Activated naive CD8-positive, alpha-beta T cell treated with anti-CD3 and anti-CD28 coated beads, Interleukin-2, amount 50 U/mL, for 24 hours (primary cell): ENCODE results near the gene FILIP1.
"Not testable (repeated sequence)": the region's sequence is repeated elsewhere in the genome, so short reads cannot be mapped to it uniquely, and the experiment has no call there.

Experiments used
- ATAC-seq: fragments of 150-1000 bp; cut with Tn5 transposase; one replicate; pipeline ENCODE4 v1.10.0; 2021
- DNase-seq: peaks from one replicate; pipeline ENCODE4 v3.0.0; 2021
- H3K27ac Mint-ChIP-seq: one replicate; pipeline ENCODE4 v1.8.0; 2021; ENCODE audit warnings: mild to moderate bottlenecking, mixed read lengths
- H3K27me3 Mint-ChIP-seq: one replicate; pipeline ENCODE4 v1.8.0; 2021; ENCODE audit warnings: mixed read lengths
- H3K36me3 Mint-ChIP-seq: one replicate; pipeline ENCODE4 v1.8.0; 2021; ENCODE audit warnings: low read depth, mixed read lengths
- H3K4me1 Mint-ChIP-seq: one replicate; pipeline ENCODE4 v1.8.0; 2021; ENCODE audit warnings: mixed read lengths
- H3K4me3 Mint-ChIP-seq: one replicate; pipeline ENCODE4 v1.8.0; 2021; ENCODE audit warnings: mild to moderate bottlenecking, moderate library complexity, mixed read lengths
- H3K9me3 Mint-ChIP-seq: one replicate; pipeline ENCODE4 v1.8.0; 2021; ENCODE audit warnings: mixed read lengths

FILIP1 gene

DNA sequence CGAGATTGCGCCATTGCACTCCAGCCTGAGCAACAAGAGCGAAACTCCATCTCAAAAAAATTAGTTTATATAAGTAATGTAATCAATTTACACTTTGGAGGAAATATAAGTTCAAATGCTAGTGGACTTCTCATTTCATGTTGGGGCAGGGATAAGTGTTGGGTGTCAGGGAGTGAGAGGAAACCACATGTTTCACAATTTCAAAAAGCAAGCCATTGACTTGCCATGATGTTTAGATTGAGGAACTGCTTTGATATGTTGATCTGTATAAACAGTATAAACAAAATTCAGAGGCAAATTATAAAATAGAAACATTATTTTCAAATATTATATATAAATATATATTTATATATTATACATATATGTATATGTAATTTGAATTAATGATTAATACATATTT, 42.7 kb downstream of the FILIP1 start:
- DNase-seq, result no peak
- Mint-ChIP-seq H3K4me3 (no peak overlapping the region), H3K27ac (no peak overlapping the region), H3K4me1 (no peaks in the 10 kb centered on the region), H3K36me3 (no peaks in the 10 kb centered on the region), H3K9me3 (peaks cover 5% of the 10 kb centered on the region), H3K27me3 (peaks cover 5% of the 10 kb centered on the region)
- no peak for ATAC-seq

DNA sequence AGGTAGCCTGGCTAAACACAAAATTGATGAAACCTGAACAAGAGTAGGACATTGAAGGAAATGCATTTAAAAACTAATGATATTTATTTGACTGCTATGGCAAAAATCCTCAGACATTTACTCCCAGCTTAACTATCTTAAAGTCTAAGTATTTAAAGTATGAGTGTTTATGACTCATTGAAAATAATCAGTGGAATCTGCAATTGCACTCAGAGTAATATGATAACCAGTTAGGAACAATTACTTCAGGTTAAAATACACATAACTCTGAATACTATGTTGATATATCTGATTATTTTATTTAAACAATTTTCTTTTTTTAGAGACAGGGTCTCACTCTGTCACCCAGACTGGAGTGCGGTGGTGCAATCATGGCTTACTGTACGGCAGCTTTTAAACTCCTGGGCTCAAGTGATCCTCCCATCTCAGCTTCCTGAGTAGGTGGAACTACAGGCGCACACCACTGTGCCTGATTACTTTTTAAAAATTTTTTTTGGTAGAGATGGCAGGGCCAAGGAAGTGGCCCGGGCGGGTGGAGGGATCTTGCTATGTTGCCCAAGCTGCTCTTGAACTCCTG, 43.9 kb downstream of the FILIP1 start:
- DNase-seq (no peak), ATAC-seq (no peak)
- Mint-ChIP-seq H3K4me1 (no peaks in the 10 kb centered on the region), H3K27me3 (peaks cover 12% of the 10 kb centered on the region), H3K4me3 (no peak overlapping the region), H3K9me3 (peaks cover 5% of the 10 kb centered on the region), H3K27ac (no peak overlapping the region), H3K36me3 (no peaks in the 10 kb centered on the region)

DNA sequence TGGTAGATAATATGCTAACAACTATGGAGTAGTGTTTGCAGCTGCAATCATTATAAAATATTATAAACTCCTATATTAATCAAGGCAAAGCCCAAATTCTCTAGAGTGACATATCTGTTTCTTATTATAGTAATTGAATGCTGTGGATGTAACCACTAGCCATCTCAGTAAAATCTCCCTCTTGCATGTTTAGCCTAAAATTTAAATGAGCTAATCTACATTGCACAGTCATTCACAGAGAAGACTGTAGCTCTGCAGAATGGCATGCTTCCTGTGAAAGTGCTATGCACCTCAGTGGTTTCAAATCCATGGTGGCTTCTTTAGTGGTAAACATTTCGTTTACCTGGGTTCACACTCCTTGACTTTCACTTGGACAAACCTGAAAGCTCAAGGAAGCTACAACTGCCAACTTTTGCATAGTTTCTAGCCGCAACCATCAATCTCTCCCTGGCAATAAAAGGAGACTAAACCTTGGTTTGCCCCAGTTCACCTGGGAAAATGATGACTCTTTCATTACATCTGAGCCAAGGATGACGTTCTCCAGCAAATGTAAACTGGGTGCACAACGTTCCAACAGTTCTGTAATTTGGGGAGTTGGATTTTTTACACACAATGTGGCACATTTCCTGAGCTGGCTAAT, 47.2 kb downstream of the FILIP1 start:
- ATAC-seq, result no peak
- H3K9me3 Mint-ChIP-seq, result no peaks in the 10 kb centered on the region

DNA sequence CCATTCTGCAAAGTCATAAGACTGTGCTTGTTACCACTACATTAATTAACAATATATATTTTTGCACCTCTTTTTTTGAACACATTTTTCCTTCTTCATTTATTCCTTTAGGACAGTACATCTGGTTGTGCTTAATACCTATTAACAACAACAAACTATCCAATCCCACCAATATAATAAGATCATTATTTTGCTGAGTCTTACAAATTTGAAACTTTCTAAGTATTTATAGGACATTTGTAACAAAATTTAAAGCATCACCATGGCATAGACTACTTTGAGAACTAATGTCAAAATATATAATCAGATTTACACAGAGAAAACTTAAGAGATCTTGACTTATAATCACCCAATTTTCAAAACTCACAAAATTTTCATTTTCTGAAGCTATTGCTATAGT, 47.9 kb downstream of the FILIP1 start:
- H3K27me3 Mint-ChIP-seq, result peaks cover 12% of the 10 kb centered on the region
- H3K9me3 Mint-ChIP-seq, result no peaks in the 10 kb centered on the region
- no peaks in the 10 kb centered on the region for H3K36me3 Mint-ChIP-seq
- H3K27ac Mint-ChIP-seq, result no peak overlapping the region
- H3K4me1 Mint-ChIP-seq, result no peaks in the 10 kb centered on the region
- H3K4me3 Mint-ChIP-seq, result no peak overlapping the region
- DNase-seq, result no peak
- no peak for ATAC-seq

More for the DNA sequence above, 47.2 kb downstream of the FILIP1 start:
- peaks cover 12% of the 10 kb centered on the region for H3K27me3 Mint-ChIP-seq
- no peaks in the 10 kb centered on the region for H3K4me1 Mint-ChIP-seq
- no peak for DNase-seq
- no peak overlapping the region for H3K4me3 Mint-ChIP-seq
- H3K36me3 Mint-ChIP-seq, result no peaks in the 10 kb centered on the region
- H3K27ac Mint-ChIP-seq, result no peak overlapping the region

DNA sequence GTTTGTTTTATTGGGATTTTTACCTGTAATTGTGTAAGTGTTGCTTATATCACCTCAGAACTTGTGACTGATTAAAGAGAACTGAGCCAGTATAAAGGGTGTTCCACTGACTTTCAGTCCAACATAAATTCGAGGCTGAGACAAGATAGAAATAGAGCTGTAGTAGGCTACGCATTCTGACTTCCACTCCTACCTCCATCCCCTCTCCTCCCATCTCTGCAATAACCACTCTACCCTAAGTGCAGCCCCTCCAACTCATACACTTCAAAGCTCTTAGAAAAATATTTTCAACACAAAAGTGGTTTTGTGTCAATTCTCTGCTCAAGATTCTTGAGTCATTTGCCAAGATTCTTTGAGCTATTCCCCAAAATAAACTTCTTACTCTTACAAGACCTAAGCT, 48.7 kb downstream of the FILIP1 start:
- DNase-seq (no peak), ATAC-seq (no peak)
- Mint-ChIP-seq H3K27ac (no peak overlapping the region), H3K4me3 (no peak overlapping the region), H3K27me3 (peaks cover 12% of the 10 kb centered on the region), H3K4me1 (no peaks in the 10 kb centered on the region), H3K9me3 (no peaks in the 10 kb centered on the region), H3K36me3 (no peaks in the 10 kb centered on the region)

DNA sequence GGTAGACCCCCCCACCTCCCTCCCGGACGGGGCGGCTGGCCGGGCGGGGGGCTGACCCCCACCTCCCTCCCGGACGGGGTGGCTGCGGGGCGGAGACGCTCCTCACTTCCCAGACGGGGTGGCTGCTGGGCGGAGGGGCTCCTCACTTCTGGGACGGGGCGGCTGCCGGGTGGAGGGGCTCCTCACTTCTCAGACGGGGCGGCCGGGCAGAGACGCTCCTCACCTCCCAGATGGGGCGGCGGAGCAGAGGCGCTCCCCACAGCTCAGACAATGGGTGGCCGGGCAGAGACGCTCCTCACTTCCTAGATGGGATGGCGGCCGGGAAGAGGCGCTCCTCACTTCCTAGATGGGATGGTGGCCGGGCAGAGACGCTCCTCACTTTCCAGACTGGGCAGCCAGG, 51.7 kb downstream of the FILIP1 start:
- ATAC-seq, H3K4me1 Mint-ChIP-seq, DNase-seq, H3K36me3 Mint-ChIP-seq, H3K27ac Mint-ChIP-seq, H3K27me3 Mint-ChIP-seq, H3K4me3 Mint-ChIP-seq, H3K9me3 Mint-ChIP-seq: not testable (repeated sequence)

DNA sequence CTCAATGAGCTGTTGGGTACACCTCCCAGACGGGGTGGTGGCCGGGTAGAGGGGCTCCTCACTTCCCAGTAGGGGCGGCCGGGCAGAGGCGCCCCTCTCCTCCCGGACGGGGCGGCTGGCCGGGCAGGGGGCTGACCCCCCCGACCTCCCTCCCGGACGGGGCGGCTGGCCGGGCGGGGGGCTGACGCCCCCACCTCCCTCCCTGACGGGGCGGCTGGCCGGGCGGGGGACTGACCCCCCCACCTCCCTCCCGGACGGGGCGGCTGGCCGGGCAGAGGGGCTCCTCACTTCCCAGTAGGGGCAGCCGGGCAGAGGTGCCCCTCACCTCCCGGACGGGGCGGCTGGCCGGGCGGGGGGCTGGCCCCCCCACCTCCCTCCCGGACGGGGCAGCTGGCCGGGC, 52.1 kb downstream of the FILIP1 start:
- H3K36me3 Mint-ChIP-seq, H3K4me3 Mint-ChIP-seq, DNase-seq, ATAC-seq, H3K4me1 Mint-ChIP-seq, H3K27ac Mint-ChIP-seq, H3K27me3 Mint-ChIP-seq, H3K9me3 Mint-ChIP-seq: not testable (repeated sequence)

DNA sequence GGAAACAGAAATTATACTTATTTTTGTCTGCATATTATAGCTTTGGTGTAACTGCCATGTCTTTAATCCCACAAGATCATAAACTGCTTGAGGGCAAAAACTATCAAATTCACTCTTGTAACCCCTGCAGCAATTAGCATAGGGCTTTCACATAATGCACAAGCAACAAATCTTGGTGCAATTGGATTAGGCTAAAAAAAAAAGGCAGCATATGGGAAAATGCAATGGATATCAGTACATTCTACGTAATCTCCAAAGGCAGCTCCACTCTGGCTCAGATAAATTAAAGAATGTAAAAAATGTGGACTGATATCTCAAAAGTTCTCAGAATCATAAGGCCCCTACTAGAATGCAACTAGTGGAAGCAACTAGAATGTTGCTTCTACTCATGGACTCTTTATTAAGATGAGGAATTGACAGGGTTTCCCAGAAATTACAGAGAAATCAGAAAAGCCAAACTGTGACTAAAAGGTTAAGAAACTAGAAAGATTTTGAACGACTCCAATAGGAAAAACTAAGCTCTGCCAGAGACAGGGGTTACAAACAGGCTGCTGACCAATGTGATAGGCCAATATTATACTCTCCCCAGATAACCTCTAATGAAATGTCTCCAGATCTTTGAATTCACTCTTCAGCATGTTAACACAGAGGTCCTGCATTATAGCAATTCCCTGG, 55.0 kb downstream of the FILIP1 start:
- Mint-ChIP-seq H3K27ac (no peak overlapping the region), H3K9me3 (no peaks in the 10 kb centered on the region)

DNA sequence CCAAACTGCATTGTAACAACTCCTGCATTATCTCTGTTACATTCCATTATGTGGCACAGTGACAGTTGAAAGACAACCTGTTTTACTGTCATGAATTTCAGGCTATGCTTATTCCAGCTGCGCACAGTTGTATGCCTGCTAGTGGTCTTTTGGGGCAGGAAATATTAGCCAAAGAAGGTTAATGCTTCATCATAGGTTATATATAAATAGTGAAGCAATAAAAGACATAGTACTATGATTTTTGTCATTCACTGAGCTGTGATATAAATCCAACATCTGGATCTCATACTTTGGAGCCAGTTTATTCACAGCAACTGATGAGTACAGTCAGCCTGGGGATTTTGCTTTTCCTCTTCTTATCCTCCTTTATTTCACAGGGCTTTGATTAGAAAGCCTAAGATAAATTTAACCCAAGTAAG, 55.6 kb downstream of the FILIP1 start:
- Mint-ChIP-seq H3K27ac (no peak overlapping the region), H3K27me3 (peaks cover 2% of the 10 kb centered on the region), H3K4me1 (no peaks in the 10 kb centered on the region), H3K4me3 (no peak overlapping the region), H3K36me3 (no peaks in the 10 kb centered on the region), H3K9me3 (no peaks in the 10 kb centered on the region)
- no peak for DNase-seq
- no peak for ATAC-seq

More for the DNA sequence above, 55.0 kb downstream of the FILIP1 start:
- no peaks in the 10 kb centered on the region for H3K36me3 Mint-ChIP-seq
- ATAC-seq (no peak), DNase-seq (no peak)
- no peak overlapping the region for H3K4me3 Mint-ChIP-seq
- H3K27me3 Mint-ChIP-seq, result peaks cover 2% of the 10 kb centered on the region
- H3K4me1 Mint-ChIP-seq, result no peaks in the 10 kb centered on the region

DNA sequence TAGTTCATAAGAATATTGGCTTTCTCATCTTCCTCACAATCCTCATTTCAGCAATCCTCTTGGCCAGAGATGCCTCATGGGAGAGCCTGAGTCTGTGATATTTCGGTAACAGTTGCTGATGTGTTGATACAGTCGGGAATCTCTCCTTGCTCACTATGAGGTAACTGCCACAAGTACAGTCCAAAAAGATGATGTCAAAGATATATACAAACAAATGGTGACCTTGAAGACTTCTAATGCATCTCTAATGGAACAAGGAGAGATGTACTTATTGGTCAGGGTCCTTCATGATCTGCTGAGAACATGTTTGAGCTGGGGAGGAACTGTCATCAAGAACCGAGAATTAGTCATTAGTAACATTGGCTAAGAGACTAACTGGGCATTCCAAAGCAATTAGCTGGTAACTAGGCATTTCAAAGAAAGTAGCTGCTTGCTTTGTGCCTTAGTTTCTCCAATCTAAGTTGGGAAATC, 56.1 kb downstream of the FILIP1 start:
- Mint-ChIP-seq H3K9me3 (no peaks in the 10 kb centered on the region), H3K36me3 (no peaks in the 10 kb centered on the region), H3K4me3 (no peak overlapping the region), H3K4me1 (no peaks in the 10 kb centered on the region), H3K27me3 (peaks cover 5% of the 10 kb centered on the region), H3K27ac (no peak overlapping the region)
- no peak for ATAC-seq
- no peak for DNase-seq

DNA sequence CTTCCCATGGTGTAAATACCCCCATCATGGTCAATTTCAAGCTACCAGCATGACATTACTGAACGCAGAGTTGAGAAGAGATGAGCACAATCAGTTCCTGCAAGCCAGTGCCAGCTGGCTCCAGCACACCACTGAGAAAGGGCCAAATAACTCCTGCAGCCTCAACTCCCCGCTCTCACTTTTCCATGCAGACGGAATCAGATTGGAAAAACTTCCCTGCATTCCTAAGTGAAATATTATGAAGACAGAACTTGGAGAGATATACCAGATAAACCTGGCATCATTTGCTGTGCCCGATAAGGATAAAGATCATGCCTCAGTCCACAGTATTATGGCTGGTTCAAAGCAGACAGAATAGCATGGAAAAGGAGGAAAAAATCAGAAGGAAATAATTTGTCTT, 56.7 kb downstream of the FILIP1 start:
- no peak for ATAC-seq
- Mint-ChIP-seq H3K27ac (no peak overlapping the region), H3K4me1 (no peaks in the 10 kb centered on the region), H3K27me3 (peaks cover 5% of the 10 kb centered on the region), H3K4me3 (no peak overlapping the region), H3K9me3 (no peaks in the 10 kb centered on the region), H3K36me3 (no peaks in the 10 kb centered on the region)
- no peak for DNase-seq

DNA sequence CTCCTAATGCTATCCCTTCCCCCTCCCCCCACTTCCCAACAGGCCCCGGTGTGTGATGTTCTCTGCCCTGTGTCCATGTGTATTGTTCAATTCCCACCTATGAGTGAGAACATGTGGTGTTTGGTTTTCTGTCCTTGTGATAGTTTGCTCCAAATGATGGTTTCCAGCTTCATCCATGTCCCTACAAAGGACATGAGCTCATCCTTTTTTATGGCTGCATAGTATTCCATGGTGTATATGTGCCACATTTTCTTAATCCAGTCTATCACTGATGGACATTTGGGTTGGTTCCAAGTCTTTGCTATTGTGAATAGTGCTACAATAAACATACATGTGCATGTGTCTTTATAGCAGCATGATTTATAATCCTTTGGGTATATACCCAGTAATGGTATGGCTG, 60.8 kb downstream of the FILIP1 start:
- DNase-seq, H3K4me3 Mint-ChIP-seq, H3K27me3 Mint-ChIP-seq, H3K9me3 Mint-ChIP-seq, ATAC-seq, H3K4me1 Mint-ChIP-seq, H3K36me3 Mint-ChIP-seq: not testable (repeated sequence)
- peak overlapping the region; percentile 29 for H3K27ac Mint-ChIP-seq

DNA sequence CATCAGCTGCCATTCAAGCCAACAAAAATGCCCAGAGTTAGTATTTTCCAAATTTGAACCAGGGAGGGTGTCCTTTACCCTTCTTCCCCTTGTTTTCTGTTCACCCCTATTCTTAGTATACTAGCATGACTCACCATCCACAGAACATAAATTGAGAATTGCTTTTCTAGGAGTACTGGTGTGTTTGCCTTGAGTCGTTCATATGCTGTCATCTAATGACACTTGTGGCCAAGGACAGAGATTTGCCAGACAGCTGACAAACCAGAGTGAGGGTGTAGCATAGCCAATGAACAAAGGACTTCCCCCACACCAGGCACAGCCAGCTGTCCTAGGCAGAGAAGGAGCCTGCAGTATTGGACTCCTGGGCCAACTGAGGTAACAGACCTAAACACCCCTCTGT, 62.2 kb downstream of the FILIP1 start:
- no peaks in the 10 kb centered on the region for H3K36me3 Mint-ChIP-seq
- DNase-seq, result no peak
- H3K4me3 Mint-ChIP-seq, result no peak overlapping the region
- no peaks in the 10 kb centered on the region for H3K9me3 Mint-ChIP-seq
- H3K4me1 Mint-ChIP-seq, result no peaks in the 10 kb centered on the region
- peak; percentile 52 for ATAC-seq
- H3K27ac Mint-ChIP-seq, result no peak overlapping the region
- peaks cover 7% of the 10 kb centered on the region for H3K27me3 Mint-ChIP-seq

DNA sequence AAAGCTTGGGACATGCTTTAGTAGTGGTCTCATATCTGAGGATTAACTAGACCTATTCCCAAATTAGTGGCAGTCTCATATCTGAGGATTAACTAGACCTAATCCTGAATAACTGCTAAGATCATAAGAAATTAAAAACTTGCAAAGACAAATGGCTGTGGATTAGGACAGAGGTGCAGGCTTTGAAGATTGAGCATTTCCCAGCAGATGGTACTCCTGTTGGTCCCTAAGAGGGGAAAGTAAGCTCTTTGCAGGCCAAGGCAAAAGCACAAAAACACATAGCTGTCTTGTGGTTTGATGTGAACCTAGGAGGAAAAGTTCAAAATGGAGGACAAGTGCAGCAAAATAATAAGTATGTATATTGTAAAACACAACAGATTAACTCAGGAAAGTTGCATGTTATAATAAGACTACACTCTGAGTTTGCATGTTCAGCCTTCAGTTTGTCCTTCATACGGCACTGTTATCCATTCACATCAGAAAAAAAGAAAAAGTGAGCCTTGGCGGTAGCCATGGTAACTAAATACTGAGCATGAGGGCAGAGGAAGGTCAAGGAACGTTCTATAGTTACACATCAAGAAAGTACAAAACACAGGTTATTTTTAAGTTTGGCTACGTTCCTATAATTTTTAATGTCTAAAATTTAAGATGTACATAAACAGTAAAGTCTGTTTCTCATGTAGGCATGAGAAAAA, 62.8 kb downstream of the FILIP1 start:
- H3K4me3 Mint-ChIP-seq, result no peak overlapping the region
- DNase-seq, result no peak

More for the DNA sequence above, 62.8 kb downstream of the FILIP1 start:
- H3K27me3 Mint-ChIP-seq, result peaks cover 7% of the 10 kb centered on the region
- no peaks in the 10 kb centered on the region for H3K36me3 Mint-ChIP-seq
- no peaks in the 10 kb centered on the region for H3K9me3 Mint-ChIP-seq
- no peak for ATAC-seq
- H3K4me1 Mint-ChIP-seq, result no peaks in the 10 kb centered on the region
- no peak overlapping the region for H3K27ac Mint-ChIP-seq
